Measurements from ENCODE around the gene PYDC1.

- no peak for TF ChIP-seq EP300 (IDR thresholded peaks at IDR 0.05; ENCODE audit: low read depth)
- no peak for TF ChIP-seq CTCF (IDR thresholded peaks at IDR 0.05)
- no peak for TF ChIP-seq POLR2AphosphoS5 (IDR thresholded peaks at IDR 0.05)
Observed at GRCh38 chr16:31221357-31222160, 4.6 kb upstream of the PYDC1 start.
